HG02571 (cell line): Measurements from ENCODE around the gene TAS2R46.
"Not testable (repeated sequence)": the region's sequence is repeated elsewhere in the genome, so short reads cannot be mapped to it uniquely, and the experiment has no call there.

Experiments used
- ATAC-seq: cut with Tn5 transposase; IDR thresholded peaks from one replicate; pipeline ENCODE4 v1.9.1; 2021; ENCODE audit warnings: mild to moderate bottlenecking, moderate library complexity; ENCODE audit not compliant: unreplicated experiment

Gene TAS2R46

GRCh38 chr12:11062194-11062593 is at the start of gene TAS2R46:
Gene TAS2R46 (minus strand): TSS chr12:11062294. CDS start chr12:11062294, 0 bp downstream.
- not testable (repeated sequence) for ATAC-seq

GRCh38 chr12:11111213-11111612 is 49.1 kb upstream of the TAS2R46 start:
- not testable (repeated sequence) for ATAC-seq

GRCh38 chr12:11108862-11109261 is 46.8 kb upstream of the TAS2R46 start:
- ATAC-seq = no peak

GRCh38 chr12:11107719-11108118 is 45.6 kb upstream of the TAS2R46 start:
- no peak for ATAC-seq

- no peak for ATAC-seq
These were observed 44.2 kb upstream of the TAS2R46 start for GRCh38 chr12:11106288-11106687.

GRCh38 chr12:11105546-11105945 is 43.5 kb upstream of the TAS2R46 start:
- no peak for ATAC-seq

GRCh38 chr12:11094910-11095309 is 32.8 kb upstream of the TAS2R46 start:
- ATAC-seq = not testable (repeated sequence)

GRCh38 chr12:11092128-11092527 is 30.0 kb upstream of the TAS2R46 start, which contains the start of gene TAS2R43:
Gene TAS2R43 (minus strand): TSS chr12:11092313. CDS start chr12:11092229, 84 bp downstream.
- no peak for ATAC-seq

- ATAC-seq = no peak
These were observed 27.2 kb upstream of the TAS2R46 start for GRCh38 chr12:11089246-11089645.

- ATAC-seq = peak; percentile 74
These were observed 23.3 kb upstream of the TAS2R46 start for GRCh38 chr12:11085419-11085818.

GRCh38 chr12:11081987-11082386 is 19.9 kb upstream of the TAS2R46 start:
- no peak for ATAC-seq

GRCh38 chr12:11078246-11078645 is 16.2 kb upstream of the TAS2R46 start:
- ATAC-seq = no peak

- ATAC-seq = no peak
These were observed 13.5 kb upstream of the TAS2R46 start for GRCh38 chr12:11075642-11076041.

GRCh38 chr12:11071414-11071813 is 9.3 kb upstream of the TAS2R46 start:
- ATAC-seq = no peak

- ATAC-seq = no peak
These were observed 8.9 kb upstream of the TAS2R46 start for GRCh38 chr12:11070999-11071398.

GRCh38 chr12:11069854-11070365 is 7.8 kb upstream of the TAS2R46 start:
- ATAC-seq = no peak

GRCh38 chr12:11067514-11067913 is 5.4 kb upstream of the TAS2R46 start:
- ATAC-seq = no peak

GRCh38 chr12:11059784-11060183 is 2.3 kb downstream of the TAS2R46 start:
- ATAC-seq = no peak

- no peak for ATAC-seq
These were observed 3.1 kb downstream of the TAS2R46 start for GRCh38 chr12:11059041-11059440.

GRCh38 chr12:11055306-11055705 is 6.8 kb downstream of the TAS2R46 start:
- no peak for ATAC-seq

- not testable (repeated sequence) for ATAC-seq
These were observed 12.1 kb downstream of the TAS2R46 start for GRCh38 chr12:11049806-11050531.

- not testable (repeated sequence) for ATAC-seq
These were observed 20.7 kb downstream of the TAS2R46 start for GRCh38 chr12:11041366-11041765.

GRCh38 chr12:11040162-11040561 is 21.9 kb downstream of the TAS2R46 start:
- ATAC-seq = no peak
